ENCODE data around the gene MACF1.
"Not testable (repeated sequence)": the region's sequence is repeated elsewhere in the genome, so short reads cannot be mapped to it uniquely, and the experiment has no call there.

GRCh38 chr1:39514710-39515124, 310.2 kb downstream of the MACF1 start:
- not testable (repeated sequence) for TF ChIP-seq CTCF, POLR2A (IDR thresholded peaks at IDR 0.05)

Data from uterus (tissue), 2 donors.